GM19193 (cell line): Measurements from ENCODE around the gene TACC2.

Source experiments
- POLR2A ChIP-seq: IDR thresholded peaks from 4 replicates; pipeline ENCODE4 v1.6.1; 2011; ENCODE audit not compliant: insufficient read depth, insufficient read length; ENCODE audit errors: extremely low read depth

TACC2 gene

GRCh38 chr10:122255509-122256301, 266.7 kb downstream of the TACC2 start:
- TF ChIP-seq POLR2A: no peak

GRCh38 chr10:122257041-122257440, 268.1 kb downstream of the TACC2 start:
- TF ChIP-seq POLR2A: no peak

GRCh38 chr10:122258136-122259074, 269.4 kb downstream of the TACC2 start:
- no peak for TF ChIP-seq POLR2A

GRCh38 chr10:122259075-122259466, 270.1 kb downstream of the TACC2 start:
- no peak for TF ChIP-seq POLR2A

GRCh38 chr10:122261584-122261983, 272.6 kb downstream of the TACC2 start:
- no peak for TF ChIP-seq POLR2A

- no peak for TF ChIP-seq POLR2A
These were observed 275.0 kb downstream of the TACC2 start for GRCh38 chr10:122263971-122264370.

- TF ChIP-seq POLR2A: no peak
These were observed 275.5 kb downstream of the TACC2 start for GRCh38 chr10:122264436-122264835.

- no peak for TF ChIP-seq POLR2A
These were observed 276.0 kb downstream of the TACC2 start for GRCh38 chr10:122264931-122265330.

- TF ChIP-seq POLR2A: no peak
These were observed 276.9 kb downstream of the TACC2 start for GRCh38 chr10:122265896-122266295.

- no peak for TF ChIP-seq POLR2A
These were observed 279.1 kb downstream of the TACC2 start for GRCh38 chr10:122267849-122268737.

- TF ChIP-seq POLR2A: no peak
These were observed 280.2 kb downstream of the TACC2 start for GRCh38 chr10:122269059-122269687.

GRCh38 chr10:122271076-122271475, 282.1 kb downstream of the TACC2 start, which contains the start of gene BTBD16:
Gene BTBD16 (plus strand): TSS chr10:122271296. CDS start chr10:122275082, 3,786 bp downstream.
- TF ChIP-seq POLR2A: no peak

GRCh38 chr10:122273966-122274545, 285.1 kb downstream of the TACC2 start:
- TF ChIP-seq POLR2A: no peak

- TF ChIP-seq POLR2A: no peak
These were observed 287.7 kb downstream of the TACC2 start for GRCh38 chr10:122276611-122277208.

GRCh38 chr10:122277526-122278136, 288.7 kb downstream of the TACC2 start:
- no peak for TF ChIP-seq POLR2A
